ENCODE results near the gene PAH.

PAH gene

DNA sequence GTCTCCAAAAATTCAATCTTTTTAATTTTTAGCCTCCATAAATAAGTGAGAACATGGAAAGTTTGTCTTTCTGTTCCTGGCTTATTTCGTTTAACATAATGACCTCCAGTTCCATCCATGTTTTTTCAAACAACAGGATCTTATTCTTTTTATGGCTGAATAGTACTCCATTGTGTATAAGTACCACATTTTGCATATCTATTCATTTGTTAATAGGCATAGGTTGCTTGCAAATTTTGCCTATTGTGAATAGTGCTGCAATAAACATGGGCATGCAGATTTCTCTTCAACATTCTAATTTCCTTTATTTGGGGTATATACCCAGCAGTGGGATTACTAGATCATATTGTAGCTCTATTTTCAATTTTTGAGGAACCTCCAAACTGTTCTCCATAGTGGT is 16.1 kb upstream of the PAH start:
- TF ChIP-seq, protein P1, sequence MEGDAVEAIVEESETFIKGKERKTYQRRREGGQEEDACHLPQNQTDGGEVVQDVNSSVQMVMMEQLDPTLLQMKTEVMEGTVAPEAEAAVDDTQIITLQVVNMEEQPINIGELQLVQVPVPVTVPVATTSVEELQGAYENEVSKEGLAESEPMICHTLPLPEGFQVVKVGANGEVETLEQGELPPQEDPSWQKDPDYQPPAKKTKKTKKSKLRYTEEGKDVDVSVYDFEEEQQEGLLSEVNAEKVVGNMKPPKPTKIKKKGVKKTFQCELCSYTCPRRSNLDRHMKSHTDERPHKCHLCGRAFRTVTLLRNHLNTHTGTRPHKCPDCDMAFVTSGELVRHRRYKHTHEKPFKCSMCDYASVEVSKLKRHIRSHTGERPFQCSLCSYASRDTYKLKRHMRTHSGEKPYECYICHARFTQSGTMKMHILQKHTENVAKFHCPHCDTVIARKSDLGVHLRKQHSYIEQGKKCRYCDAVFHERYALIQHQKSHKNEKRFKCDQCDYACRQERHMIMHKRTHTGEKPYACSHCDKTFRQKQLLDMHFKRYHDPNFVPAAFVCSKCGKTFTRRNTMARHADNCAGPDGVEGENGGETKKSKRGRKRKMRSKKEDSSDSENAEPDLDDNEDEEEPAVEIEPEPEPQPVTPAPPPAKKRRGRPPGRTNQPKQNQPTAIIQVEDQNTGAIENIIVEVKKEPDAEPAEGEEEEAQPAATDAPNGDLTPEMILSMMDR (IDR thresholded peaks at IDR 0.05; ENCODE audit: control insufficient read depth, insufficient read depth, low read depth, low read length, missing control alignments) = no peak
- no peak for DNase-seq (ENCODE audit: low read depth)
- no peak overlapping the region for H3K4me3 ChIP-seq (ENCODE audit: control insufficient read depth, low read depth, low read length)

DNA sequence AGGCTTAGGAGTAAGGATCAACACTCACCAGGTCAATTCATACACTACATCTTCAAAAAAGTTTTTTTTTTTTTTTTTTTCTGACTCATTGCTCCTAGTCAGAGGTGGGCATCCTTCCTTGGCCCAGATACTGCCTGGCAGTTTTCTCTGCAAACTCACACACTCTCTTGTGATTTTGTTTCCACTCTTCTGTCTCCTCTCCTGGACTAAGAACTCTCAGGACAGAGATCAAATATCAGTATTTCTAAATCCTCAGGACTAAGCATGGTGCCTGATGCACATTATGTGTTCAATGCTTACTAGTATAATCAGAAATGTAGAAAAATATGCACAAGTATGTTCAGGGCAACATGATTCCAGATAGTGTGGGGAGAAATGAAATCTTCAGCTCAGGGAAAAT is 10.2 kb upstream of the PAH start:
- TF ChIP-seq, protein P1 (IDR thresholded peaks at IDR 0.05; ENCODE audit: control insufficient read depth, insufficient read depth, low read depth, low read length, missing control alignments) = no peak
- DNase-seq (ENCODE audit: low read depth) = no peak
- H3K4me3 ChIP-seq (ENCODE audit: control insufficient read depth, low read depth, low read length) = no peak overlapping the region

DNA sequence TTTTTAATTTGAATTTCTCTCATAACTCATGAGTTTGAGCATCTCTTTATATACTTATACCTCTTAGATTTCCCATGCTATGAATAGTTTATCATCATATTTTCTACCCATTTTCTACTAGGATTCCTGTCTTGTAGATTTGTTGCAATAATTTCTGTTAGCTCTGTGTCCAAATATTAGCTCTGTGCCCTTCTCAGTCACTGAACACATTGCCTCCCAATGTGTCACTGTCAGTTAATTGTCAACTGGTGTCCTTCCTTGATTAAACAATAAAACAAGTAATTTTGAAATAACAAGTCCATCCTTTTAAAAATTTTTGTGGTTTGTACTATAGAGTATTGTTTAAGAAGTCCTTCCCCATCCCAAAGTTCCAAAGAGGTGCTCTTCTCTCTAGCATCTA is 4.2 kb upstream of the PAH start:
- TF ChIP-seq, protein P1 (IDR thresholded peaks at IDR 0.05; ENCODE audit: control insufficient read depth, insufficient read depth, low read depth, low read length, missing control alignments) = no peak
- H3K4me3 ChIP-seq (ENCODE audit: control insufficient read depth, low read depth, low read length) = no peak overlapping the region
- DNase-seq (ENCODE audit: low read depth) = no peak

DNA sequence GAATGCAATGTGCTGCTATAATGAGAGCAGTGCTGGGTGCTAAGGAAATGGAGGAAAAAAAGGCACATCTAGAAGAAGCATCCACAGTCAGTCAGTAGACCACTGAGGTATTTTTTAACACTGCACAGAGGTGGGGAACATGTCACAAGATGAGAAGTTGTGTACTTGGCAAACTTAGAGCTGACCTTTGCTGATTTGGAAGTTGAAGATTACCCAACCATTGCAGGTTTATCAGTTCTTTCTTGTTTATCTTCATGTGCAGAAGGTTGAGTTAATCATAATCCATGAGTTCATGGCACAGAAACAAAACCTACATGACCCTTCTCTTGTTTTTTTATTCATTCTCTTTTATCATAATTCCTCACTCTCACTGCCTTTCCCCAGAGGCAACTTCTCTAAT is 3.2 kb upstream of the PAH start:
- TF ChIP-seq, protein P1 (IDR thresholded peaks at IDR 0.05; ENCODE audit: control insufficient read depth, insufficient read depth, low read depth, low read length, missing control alignments) = no peak
- H3K4me3 ChIP-seq (ENCODE audit: control insufficient read depth, low read depth, low read length) = no peak overlapping the region
- DNase-seq (ENCODE audit: low read depth) = no peak

DNA sequence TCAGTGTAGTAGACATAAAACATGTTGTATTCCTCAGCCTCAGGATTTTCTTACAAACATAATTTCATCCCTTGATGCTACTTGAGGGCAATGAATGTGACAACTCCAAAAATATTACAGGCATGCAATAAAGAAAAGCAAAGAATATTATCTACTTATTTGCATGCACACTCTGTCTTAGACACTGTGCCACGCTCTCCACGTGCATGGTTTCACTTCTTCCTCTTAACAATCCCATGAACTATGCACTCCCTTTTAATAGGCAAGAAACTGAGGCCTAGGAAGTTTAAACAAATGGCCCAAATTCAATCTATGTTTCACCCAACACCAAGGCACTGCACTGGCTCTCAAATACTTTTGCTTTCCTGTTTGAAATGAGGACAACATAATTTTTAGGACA is 1.8 kb upstream of the PAH start:
- H3K4me3 ChIP-seq (ENCODE audit: control insufficient read depth, low read depth, low read length) = no peak overlapping the region
- no peak for DNase-seq (ENCODE audit: low read depth)
- TF ChIP-seq, protein P1 (IDR thresholded peaks at IDR 0.05; ENCODE audit: control insufficient read depth, insufficient read depth, low read depth, low read length, missing control alignments) = no peak

DNA sequence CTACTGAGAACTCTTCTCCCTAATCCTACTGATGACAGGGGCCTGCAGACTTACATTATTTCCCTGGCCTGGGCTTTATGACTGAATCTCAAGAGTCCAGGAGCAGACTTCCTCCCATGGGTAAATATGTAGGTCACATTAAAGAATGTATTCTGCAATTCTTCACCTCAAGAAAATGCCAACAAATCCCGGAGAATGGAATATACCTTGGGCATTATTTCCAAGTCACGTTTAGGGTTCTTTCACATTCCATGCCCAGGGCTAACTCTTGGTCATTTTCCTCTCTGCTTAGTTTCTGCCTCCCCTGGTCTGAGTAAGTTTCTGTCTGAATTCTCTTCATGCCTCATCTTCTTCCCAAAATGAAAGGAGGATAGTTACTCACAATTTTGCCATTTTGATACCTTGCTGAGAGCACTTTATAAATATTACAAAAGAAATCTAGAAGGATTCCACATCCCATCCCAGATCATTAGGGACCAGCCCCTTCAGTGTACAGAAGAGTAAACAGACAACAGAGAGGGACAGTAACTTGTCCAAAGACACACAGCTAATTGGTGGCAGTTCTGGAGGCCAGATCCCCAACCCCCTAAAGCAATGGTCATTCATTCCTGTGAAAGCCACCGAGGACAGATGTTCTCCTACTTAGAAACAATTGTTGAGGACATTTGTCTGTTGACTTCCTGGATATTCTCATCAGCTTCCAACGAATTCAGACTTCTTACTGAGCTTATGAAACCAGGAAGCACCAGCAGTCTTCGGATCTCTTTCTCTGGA is 605 bp downstream of the PAH start:
- DNase-seq (ENCODE audit: low read depth) = no peak
- TF ChIP-seq, protein P1 (IDR thresholded peaks at IDR 0.05; ENCODE audit: control insufficient read depth, insufficient read depth, low read depth, low read length, missing control alignments) = no peak
- no peak overlapping the region for H3K4me3 ChIP-seq (ENCODE audit: control insufficient read depth, low read depth, low read length)

Data from AG09309 (cell line).